GM12801 (cell line): Measurements from ENCODE around the gene ATE1.

Experiments
- TF ChIP-seq, protein P1 (sequence below): IDR thresholded peaks from one replicate; pipeline ENCODE4 v1.5.1; 2011; ENCODE audit warnings: control low read depth; ENCODE audit not compliant: insufficient read length; ENCODE audit errors: extremely low read depth

Gene ATE1

DNA sequence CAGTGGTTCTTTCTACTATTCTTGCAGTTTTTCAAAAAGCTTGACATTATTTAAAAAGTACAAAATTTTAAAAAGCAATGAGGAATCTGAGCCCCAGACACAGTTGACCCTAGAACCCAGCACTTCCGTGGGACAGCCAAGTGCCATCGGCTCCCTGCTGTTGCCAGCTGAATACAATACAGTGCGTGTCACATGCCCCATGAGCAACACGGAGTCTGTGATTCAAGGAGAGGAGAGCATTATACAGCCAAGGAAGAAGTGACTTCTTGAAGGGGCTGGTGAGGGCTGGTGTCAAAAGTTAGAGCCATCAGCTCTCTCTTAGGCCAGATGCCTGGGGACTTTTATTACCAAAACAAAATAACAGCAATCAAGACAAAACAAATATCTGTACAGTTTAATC lies 206.6 kb downstream of the ATE1 start:
- TF ChIP-seq, protein P1, sequence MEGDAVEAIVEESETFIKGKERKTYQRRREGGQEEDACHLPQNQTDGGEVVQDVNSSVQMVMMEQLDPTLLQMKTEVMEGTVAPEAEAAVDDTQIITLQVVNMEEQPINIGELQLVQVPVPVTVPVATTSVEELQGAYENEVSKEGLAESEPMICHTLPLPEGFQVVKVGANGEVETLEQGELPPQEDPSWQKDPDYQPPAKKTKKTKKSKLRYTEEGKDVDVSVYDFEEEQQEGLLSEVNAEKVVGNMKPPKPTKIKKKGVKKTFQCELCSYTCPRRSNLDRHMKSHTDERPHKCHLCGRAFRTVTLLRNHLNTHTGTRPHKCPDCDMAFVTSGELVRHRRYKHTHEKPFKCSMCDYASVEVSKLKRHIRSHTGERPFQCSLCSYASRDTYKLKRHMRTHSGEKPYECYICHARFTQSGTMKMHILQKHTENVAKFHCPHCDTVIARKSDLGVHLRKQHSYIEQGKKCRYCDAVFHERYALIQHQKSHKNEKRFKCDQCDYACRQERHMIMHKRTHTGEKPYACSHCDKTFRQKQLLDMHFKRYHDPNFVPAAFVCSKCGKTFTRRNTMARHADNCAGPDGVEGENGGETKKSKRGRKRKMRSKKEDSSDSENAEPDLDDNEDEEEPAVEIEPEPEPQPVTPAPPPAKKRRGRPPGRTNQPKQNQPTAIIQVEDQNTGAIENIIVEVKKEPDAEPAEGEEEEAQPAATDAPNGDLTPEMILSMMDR: no peak

GRCh38 chr10:121715969-121716368 lies 211.9 kb downstream of the ATE1 start:
- TF ChIP-seq, protein P1: no peak

- TF ChIP-seq, protein P1: no peak
Observed at GRCh38 chr10:121715076-121715475, 212.8 kb downstream of the ATE1 start.

GRCh38 chr10:121713486-121713885 lies 214.3 kb downstream of the ATE1 start:
- TF ChIP-seq, protein P1: no peak

DNA sequence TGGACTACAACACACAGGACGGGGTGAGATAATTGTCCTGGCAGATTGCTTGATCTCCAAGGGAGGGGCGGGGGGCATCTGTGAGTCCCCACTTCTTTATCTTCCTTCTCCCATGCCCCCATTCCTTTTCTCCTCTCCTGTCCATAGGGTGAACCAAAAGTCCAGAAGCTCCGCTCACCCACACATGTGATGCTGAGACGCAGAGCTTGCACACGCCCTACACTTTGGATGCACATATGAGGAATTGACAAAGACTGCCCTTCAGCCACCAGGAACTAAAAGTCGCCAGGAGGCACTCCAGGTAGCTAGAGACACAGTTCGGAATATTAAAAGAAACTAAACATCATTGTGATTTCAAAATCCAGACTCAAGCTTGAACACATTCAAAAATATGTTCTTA lies 216.9 kb downstream of the ATE1 start:
- TF ChIP-seq, protein P1: no peak

DNA sequence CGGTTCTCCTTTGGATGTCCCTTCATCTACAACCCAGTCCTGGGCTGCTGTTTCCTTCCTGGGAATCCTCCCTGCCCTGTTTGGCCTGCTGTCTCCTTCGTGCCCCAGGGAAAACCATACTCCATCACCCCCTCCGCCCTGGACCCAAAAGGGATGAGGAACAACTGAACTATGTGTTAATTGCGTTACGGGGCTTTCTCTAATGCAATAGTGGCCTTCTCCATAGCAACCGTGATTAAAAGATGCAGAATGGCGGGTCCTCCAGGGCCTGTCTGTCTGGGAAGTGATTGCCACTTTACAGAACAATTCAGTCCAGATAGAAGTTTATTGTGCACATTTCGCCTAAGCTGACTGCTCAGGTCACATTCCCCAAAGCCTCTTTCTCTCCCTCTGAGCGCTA lies 217.6 kb downstream of the ATE1 start:
- TF ChIP-seq, protein P1: no peak

GRCh38 chr10:121709675-121710073 lies 218.2 kb downstream of the ATE1 start:
- TF ChIP-seq, protein P1: no peak
